ENCODE data around the gene CYP11A1. TPM values are rescaled to one million over a fixed set of nuclear protein-coding genes. Genes with fewer than 3 reads are reported as not detected.
A peak's percentile ranks its signal among the peaks of the same experiment; 100 is the strongest.

The CYP11A1 gene
- total and polyA plus RNA-seq, 10 of the 15 experiments (the other 5 are each of a cell fraction or from before 2014, with no cell fraction given) = 0.11 to 1.2 (median 0.23) TPM; not detected in 5

- in situ Hi-C loops (cut with MboI) (no loop called here), intact Hi-C loops (cut with micrococcal nuclease; ENCODE audit: unreplicated experiment) (loop anchor here (10.0 kb wide), 1 partner anchor 741 kb away; no protein-coding TSS in a partner anchor)
- Histone ChIP-seq H3K9ac (ENCODE audit: control insufficient read depth, insufficient read depth, low read length) (no peak overlapping the region), H3K4me2 (ENCODE audit: control insufficient read depth, insufficient read depth) (no peak overlapping the region; the same call in 1 of the 2 replicates), H3K9me3 (replicated peaks; ENCODE audit: control insufficient read depth, insufficient read depth, low read length) (no peaks in the 10 kb centered on the region), H3K36me3 (ENCODE audit: control insufficient read depth in 2 of 2, insufficient read depth in 2 of 2, low read length in 1 of 2) (no peaks in the 10 kb centered on the region), H2AFZ (ENCODE audit: control insufficient read depth, low read depth, low read length) (no peak overlapping the region), H3K4me1 (ENCODE audit: control insufficient read depth, insufficient read depth, low read length) (peaks cover 81% of the 10 kb centered on the region), H4K20me1 (ENCODE audit: control insufficient read depth, insufficient read depth) (no peaks in the 10 kb centered on the region), H3K79me2 (ENCODE audit: control insufficient read depth, insufficient read depth, low read length) (peaks cover 44% of the 10 kb centered on the region), H3K27ac (ENCODE audit: control insufficient read depth, insufficient read depth) (peak overlapping the region; percentile 100), H3K4me3 (no peak overlapping the region), H3K27me3 (replicated peaks in 1 of 2; ENCODE audit: control insufficient read depth in 2 of 2, insufficient read depth in 2 of 2, low read length in 1 of 2) (no peaks in the 10 kb centered on the region)
- ChIA-PET RAD21 (ENCODE audit: unreplicated experiment) (interaction anchor here (4.8 to 20.3 kb wide), 3 partner anchors 9 to 35 kb away, joined by 31 to 496 read pairs (median 145); partner anchors contain the start of gene SEMA7A), CTCF (interaction anchor here (0.6 to 15.7 kb wide), 5 partner anchors 9 to 45 kb away, joined by 3 to 226 read pairs (median 4); no protein-coding TSS in a partner anchor), POLR2A (interaction anchor here (0.5 to 6.2 kb wide), 10 partner anchors 9 to 479 kb away, joined by 3 to 171 read pairs (median 6); partner anchors contain the start of genes ARID3B and SEMA7A), SMC1A (ENCODE audit: uncharacterized antibody, unreplicated experiment) (interaction anchor here (0.8 to 12.5 kb wide), 5 partner anchors 9 to 41 kb away, joined by 3 to 336 read pairs (median 48); no protein-coding TSS in a partner anchor)
- no peak for DNase-seq (ENCODE audit: low read depth, low spot score)
- 94% methylated on average over 13 of the region's 13 CpGs for WGBS (ENCODE audit: insufficient coverage, insufficient replicate concordance, low lambda C conversion rate, missing lambda C conversion rate)
- no TSS peak for BruUV-seq (replicated peaks)
- TF ChIP-seq MEF2B (IDR thresholded peaks at IDR 0.05; ENCODE audit: partially characterized antibody, poor library complexity, severe bottlenecking) = no peak
- no peak for TF ChIP-seq PRDM15 (CRISPR knock-in tag; IDR thresholded peaks at IDR 0.05)
- no peak for TF ChIP-seq POU2F2 (IDR thresholded peaks at IDR 0.05; ENCODE audit: borderline replicate concordance, low read depth, low read length)
- no peak for TF ChIP-seq HDAC2 (IDR thresholded peaks at IDR 0.05)
- no peak for TF ChIP-seq YY1 (IDR thresholded peaks at IDR 0.05; ENCODE audit: low read depth, low read length)
- no peak for TF ChIP-seq EED (IDR thresholded peaks at IDR 0.05; ENCODE audit: low read depth)
- no peak for TF ChIP-seq EZH2 (IDR thresholded peaks at IDR 0.05; ENCODE audit: borderline replicate concordance, control insufficient read depth, low read depth, low read length)
- no peak for TF ChIP-seq MYC (IDR thresholded peaks at IDR 0.05; ENCODE audit: insufficient read depth, insufficient read length, insufficient replicate concordance, low read length, severe bottlenecking)
- TF ChIP-seq ESRRA (IDR thresholded peaks at IDR 0.05; ENCODE audit: low read length) = no peak
- TF ChIP-seq ZBED1 (IDR thresholded peaks at IDR 0.05; ENCODE audit: borderline replicate concordance) = no peak
- TF ChIP-seq LARP7 (IDR thresholded peaks at IDR 0.05) = no peak
- TF ChIP-seq DPF2 (IDR thresholded peaks at IDR 0.05) = no peak
- TF ChIP-seq IRF3 (IDR thresholded peaks at IDR 0.05) = no peak
- no peak for FAIRE-seq
- ATAC-seq = no peak
These were observed 26.0 kb upstream of the CYP11A1 start for GRCh38 chr15:74393423-74393822.
